Aorta (tissue), 5 donors: ENCODE measurements around the gene LTB4R. TPM values are rescaled to one million over a fixed set of nuclear protein-coding genes. Genes with fewer than 3 reads are reported as not detected.
"Not testable (repeated sequence)": the region's sequence is repeated elsewhere in the genome, so short reads cannot be mapped to it uniquely, and the experiment has no call there.

Experiments used
- ATAC-seq: fragments of 200-7000 bp; cut with Tn5 transposase; one replicate; pipeline ENCODE4 v1.9.1; 2022; ENCODE audit warnings: moderate library complexity; ENCODE audit not compliant: low FRiP score
- DNase-seq, 2 donors: peaks; one replicate each; pipeline ENCODE4 v3.0.0-alpha.2; 2020
- H3K27ac ChIP-seq, 2 donors: one replicate each; pipeline ENCODE4 v1.5.1; 2013; ENCODE audit warnings: low read length in 2 of 2, mild to moderate bottlenecking in 2 of 2, moderate library complexity in 2 of 2, control low read depth in 1 of 2, inconsistent platforms in 1 of 2, low read depth in 1 of 2
- H3K27me3 ChIP-seq, 2 donors: one replicate each; pipeline ENCODE4 v1.6.1; 2013; ENCODE audit warnings: control low read depth in 1 of 2, low read length in 1 of 2, mild to moderate bottlenecking in 1 of 2, moderate library complexity in 1 of 2; ENCODE audit not compliant: insufficient read depth in 2 of 2, control insufficient read depth in 1 of 2
- H3K36me3 ChIP-seq, 2 donors: one replicate each; pipeline ENCODE4 v1.6.1; 2013; ENCODE audit warnings: control low read depth in 1 of 2, low read length in 1 of 2, mild to moderate bottlenecking in 1 of 2; ENCODE audit not compliant: insufficient read depth in 2 of 2, control insufficient read depth in 1 of 2
- H3K4me1 ChIP-seq, 2 donors: one replicate each; pipeline ENCODE4 v1.6.1; 2013; ENCODE audit warnings: low read length in 2 of 2, control low read depth in 1 of 2, mild to moderate bottlenecking in 1 of 2, moderate library complexity in 1 of 2; ENCODE audit not compliant: insufficient read depth in 2 of 2, control insufficient read depth in 1 of 2
- H3K4me3 ChIP-seq, 2 donors: one replicate each; pipeline ENCODE4 v1.5.1; 2013; ENCODE audit warnings: low read length in 2 of 2, control low read depth in 1 of 2, mild to moderate bottlenecking in 1 of 2
- H3K9me3 ChIP-seq: one replicate; pipeline ENCODE4 v1.6.1; 2013; ENCODE audit warnings: mild to moderate bottlenecking, low read length; ENCODE audit not compliant: control insufficient read depth
- whole genome bisulfite sequencing, 2 donors: extraction: QIAGEN DNeasy Blood & Tissue Kit; methylation state at CpG; one replicate each; pipeline ENCODE4 v1.1.7; 2013; 5-methylcytosine and 5-hydroxymethylcytosine counted together
- intact Hi-C, 2 donors: fragments of 100-400 bp; cut with DNase I; formaldehyde crosslinking; loops; one replicate each; pipeline versions ENCODE4 v1.14.2 to v1.15.0; 2022
- polyA plus RNA-seq, 2 donors: library from polyadenylated mRNA; stranded (reverse); fragments of 200-250 nt; gene quantifications; one replicate each; pipeline ENCODE4 v1.2.3, GENCODE V29; 2013
- total RNA-seq, 2 donors: library from RNA; stranded (reverse); fragmentation: NEBNext Ultra II Directional; extraction: Animal tissue kit (Norgen Biotek cat#: 25700); gene quantifications; one replicate each; pipeline ENCODE4 v1.2.1, GENCODE V29; 2021
- donor health status: healthy with polysubstance abuse.
- donor health status: Bipolar disorder and iron deficiency.
- donor health status: DM: no; HTN: no; CAD: no.
- donor health status: DM: no; HTN: no; CAD: no.
- donor health status: DM: yes; HTN: yes; CAD: no.

LTB4R gene
- total and polyA plus RNA-seq, 4 donors, result 2.9 to 8.2 (median 6.1) TPM

DNA sequence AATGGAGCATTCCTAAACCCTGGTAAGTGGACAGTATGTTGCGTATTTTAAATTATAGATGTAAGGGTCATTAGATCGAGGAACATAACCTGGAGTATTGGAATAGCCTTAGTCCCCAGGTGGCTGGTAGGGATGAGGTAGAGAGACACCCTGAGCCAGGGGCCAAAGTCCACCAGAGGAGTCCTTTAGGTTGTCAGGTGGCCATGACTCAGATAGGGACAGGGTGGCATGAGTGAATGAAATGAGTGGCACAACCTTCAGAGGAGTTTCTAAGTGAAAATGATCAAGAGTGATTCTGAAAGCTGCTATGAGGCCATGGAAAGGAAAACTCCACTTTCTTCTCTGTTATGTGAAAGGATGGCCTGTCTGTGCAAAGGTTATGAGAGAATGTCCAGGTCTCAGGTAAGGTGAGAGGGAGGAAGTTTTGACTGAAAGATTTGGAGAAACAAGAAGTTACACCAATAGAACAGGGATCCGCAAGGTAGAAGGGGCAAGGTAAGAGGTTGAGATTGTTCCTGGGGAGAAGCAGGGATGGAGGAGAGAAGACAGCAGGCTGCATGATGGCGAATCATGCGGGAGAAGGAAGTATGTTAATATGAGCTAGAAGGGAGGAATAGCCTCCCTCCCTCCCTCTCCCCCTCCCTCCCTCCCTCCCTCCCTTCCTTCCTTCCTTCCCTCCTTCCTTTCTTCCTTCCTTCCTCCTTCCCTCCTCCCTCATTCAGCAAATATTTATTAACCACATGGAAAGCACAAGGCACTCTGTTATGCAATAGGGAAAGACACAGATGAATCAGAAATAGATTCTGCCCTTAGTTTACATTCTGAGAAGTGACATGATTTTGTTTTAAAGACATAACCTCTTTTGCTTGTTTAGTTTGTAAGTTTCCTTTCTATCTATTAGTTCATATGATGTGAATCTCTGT is 42.5 kb downstream of the LTB4R start:
- H3K4me3 ChIP-seq, result no peak overlapping the region
- H3K4me1 ChIP-seq, result no peaks in the 10 kb centered on the region
- H3K9me3 ChIP-seq, result no peaks in the 10 kb centered on the region
- WGBS, 2 donors, result 60 to 78% methylated on average over 4 to 5 of the region's 5 CpGs
- no peak for ATAC-seq
- no peaks in the 10 kb centered on the region for H3K36me3 ChIP-seq
- no peaks in the 10 kb centered on the region for H3K27me3 ChIP-seq
- intact Hi-C loops, result no loop called here
- H3K27ac ChIP-seq, result no peak overlapping the region
- DNase-seq, result no peak

DNA sequence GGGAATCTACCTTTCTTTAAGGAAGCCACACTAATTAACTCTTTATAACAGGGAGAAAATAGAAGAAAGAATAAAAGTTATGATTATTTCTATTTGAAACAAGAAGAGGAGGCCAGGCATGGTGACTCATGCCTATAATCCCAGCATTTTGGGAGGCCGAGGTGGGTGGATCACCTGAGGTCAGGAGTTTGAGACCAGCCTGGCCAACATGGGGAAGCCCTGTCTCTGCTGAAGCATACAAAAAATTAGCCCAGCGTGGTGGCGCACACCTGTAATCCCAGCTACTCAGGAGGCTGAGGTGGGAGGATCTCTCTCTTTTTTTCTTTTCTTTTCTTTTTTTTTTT is 43.2 kb downstream of the LTB4R start:
- H3K36me3 ChIP-seq, ATAC-seq, H3K9me3 ChIP-seq, DNase-seq, H3K27ac ChIP-seq, H3K4me1 ChIP-seq, H3K4me3 ChIP-seq, intact Hi-C loops, H3K27me3 ChIP-seq: not testable (repeated sequence)
- WGBS, 2 donors, result 90 to 96% methylated on average over 3 of the region's 3 CpGs

DNA sequence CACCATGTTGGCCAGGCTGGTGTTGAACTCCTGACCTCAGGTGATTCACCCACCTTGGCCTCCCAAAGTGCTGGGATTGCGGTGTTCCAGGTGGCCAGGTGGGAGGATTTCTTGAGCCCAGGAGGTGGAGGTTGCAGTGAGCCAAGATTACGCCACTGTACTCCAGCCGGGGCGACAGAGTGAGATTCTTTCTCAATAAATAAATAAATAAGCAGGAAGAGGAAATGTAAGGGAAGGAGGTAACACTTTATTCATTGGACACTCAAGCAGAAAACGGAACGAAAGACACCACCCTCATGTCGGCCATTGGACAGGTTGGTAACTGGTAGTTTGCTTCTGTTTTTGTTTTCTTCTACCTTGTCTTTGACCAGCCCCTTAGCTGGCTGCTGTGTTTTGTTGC is 43.7 kb downstream of the LTB4R start:
- WGBS, 2 donors, result 90 to 91% methylated on average over 7 of the region's 7 CpGs
- Histone ChIP-seq H3K36me3 (no peaks in the 10 kb centered on the region), H3K4me1 (no peaks in the 10 kb centered on the region), H3K9me3 (no peaks in the 10 kb centered on the region), H3K27me3 (no peaks in the 10 kb centered on the region), H3K27ac (no peak overlapping the region), H3K4me3 (no peak overlapping the region)
- no peak for DNase-seq
- no peak for ATAC-seq
- intact Hi-C loops, result no loop called here

DNA sequence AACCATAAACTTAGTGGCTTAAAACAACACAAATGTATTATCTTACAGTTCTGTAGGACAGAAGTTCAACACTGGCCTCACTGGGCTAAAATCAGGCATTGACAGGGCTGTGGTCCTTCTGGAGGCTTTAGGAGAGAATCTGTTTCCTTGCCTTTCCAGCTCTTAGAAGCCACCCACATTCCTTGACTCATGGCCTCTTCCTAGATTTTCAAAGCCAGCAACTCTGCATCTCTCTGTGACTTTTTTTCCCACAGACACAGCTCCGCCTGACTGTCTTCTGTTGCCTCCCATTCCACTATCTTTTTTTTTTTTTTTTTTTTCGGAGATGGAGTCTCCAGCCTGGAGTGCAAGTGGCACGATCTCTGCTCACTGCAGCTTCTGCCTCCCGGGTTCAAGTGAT is 44.9 kb downstream of the LTB4R start:
- Histone ChIP-seq H3K4me3 (no peak overlapping the region), H3K4me1 (no peaks in the 10 kb centered on the region), H3K27me3 (no peaks in the 10 kb centered on the region), H3K36me3 (no peaks in the 10 kb centered on the region), H3K9me3 (no peaks in the 10 kb centered on the region), H3K27ac (no peak overlapping the region)
- ATAC-seq, result no peak
- intact Hi-C loops, result no loop called here
- WGBS, 2 donors, result 92 to 94% methylated on average over 4 of the region's 4 CpGs
- no peak for DNase-seq

DNA sequence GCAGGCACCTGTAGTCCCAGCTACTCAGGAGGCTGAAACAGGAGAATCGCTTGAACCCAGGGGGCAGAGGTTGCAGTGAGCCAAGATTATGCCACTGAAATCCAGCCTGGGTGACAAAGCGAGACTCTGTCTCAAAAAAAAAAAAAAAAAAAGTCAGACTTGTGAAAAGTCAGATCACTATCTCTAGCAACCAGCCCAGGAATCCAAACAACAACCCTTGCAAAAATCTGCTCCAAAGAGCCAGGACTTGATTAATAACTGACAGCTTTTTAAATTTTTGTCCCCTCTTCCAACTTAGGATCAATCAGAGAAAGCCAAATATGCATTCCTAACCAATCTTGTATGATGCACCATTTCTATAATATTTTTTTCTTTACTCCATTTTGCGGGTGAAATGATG is 49.0 kb downstream of the LTB4R start:
- ATAC-seq, result no peak
- H3K4me3 ChIP-seq, result no peak overlapping the region
- H3K27me3 ChIP-seq, result no peaks in the 10 kb centered on the region
- no peaks in the 10 kb centered on the region for H3K36me3 ChIP-seq
- intact Hi-C loops, result no loop called here
- no peaks in the 10 kb centered on the region for H3K4me1 ChIP-seq
- H3K27ac ChIP-seq, result no peak overlapping the region
- no peak for DNase-seq
- no peaks in the 10 kb centered on the region for H3K9me3 ChIP-seq
- WGBS, 2 donors, result 96 to 99% methylated on average over 3 of the region's 3 CpGs

- WGBS, 2 donors, result 71 to 73% methylated on average over 2 of the region's 2 CpGs
- intact Hi-C loops, result no loop called here
- Histone ChIP-seq H3K4me3 (no peak overlapping the region), H3K27ac (no peak overlapping the region), H3K9me3 (no peaks in the 10 kb centered on the region), H3K4me1 (no peaks in the 10 kb centered on the region), H3K36me3 (no peaks in the 10 kb centered on the region), H3K27me3 (no peaks in the 10 kb centered on the region)
- no peak for ATAC-seq
- DNase-seq, result no peak
These were observed 50.0 kb downstream of the LTB4R start for GRCh38 chr14:24361326-24361725.

GRCh38 chr14:24362241-24362960 is 51.1 kb downstream of the LTB4R start:
- H3K4me1 ChIP-seq, result no peaks in the 10 kb centered on the region
- DNase-seq (no peak), ATAC-seq (no peak)
- intact Hi-C loops, result no loop called here
- no peak overlapping the region for H3K27ac ChIP-seq
- WGBS, 2 donors, result 38 to 41% methylated on average over 2 of the region's 2 CpGs
- no peaks in the 10 kb centered on the region for H3K36me3 ChIP-seq
- H3K4me3 ChIP-seq, result no peak overlapping the region
- no peaks in the 10 kb centered on the region for H3K9me3 ChIP-seq
- no peaks in the 10 kb centered on the region for H3K27me3 ChIP-seq

- Histone ChIP-seq H3K27me3 (no peaks in the 10 kb centered on the region), H3K27ac (no peak overlapping the region), H3K36me3 (no peaks in the 10 kb centered on the region), H3K9me3 (no peaks in the 10 kb centered on the region), H3K4me1 (no peaks in the 10 kb centered on the region), H3K4me3 (no peak overlapping the region)
- intact Hi-C loops, result no loop called here
- ATAC-seq (no peak), DNase-seq (no peak)
- WGBS, 2 donors, result 93 to 98% methylated on average over 5 of the region's 5 CpGs
These were observed 52.1 kb downstream of the LTB4R start for GRCh38 chr14:24363401-24363800.

DNA sequence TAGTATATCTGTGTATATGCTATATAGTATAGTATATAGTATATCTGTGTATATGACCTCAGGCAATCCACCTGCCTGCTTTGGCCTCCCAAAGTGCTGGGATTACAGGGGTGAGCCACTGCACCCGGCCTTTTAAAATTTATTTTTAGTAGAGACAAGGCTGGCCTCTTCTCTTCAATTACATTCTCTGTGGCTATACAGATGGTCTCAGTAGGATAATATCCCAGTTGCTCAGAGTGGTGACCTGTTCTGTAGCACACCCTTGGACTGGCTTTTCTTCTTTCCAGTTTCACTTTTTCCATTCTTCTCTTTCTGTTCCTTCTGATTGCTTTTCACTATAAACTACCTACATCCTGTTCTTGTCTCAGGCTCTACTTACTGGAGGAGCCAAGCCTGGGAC is 53.5 kb downstream of the LTB4R start:
- DNase-seq (no peak), ATAC-seq (no peak)
- Histone ChIP-seq H3K36me3 (no peaks in the 10 kb centered on the region), H3K4me1 (no peaks in the 10 kb centered on the region), H3K27me3 (no peaks in the 10 kb centered on the region), H3K4me3 (no peak overlapping the region), H3K9me3 (no peaks in the 10 kb centered on the region), H3K27ac (peak overlapping the region in 1 of 2 donors; percentile 14)
- WGBS, 2 donors, result 66 to 76% methylated on average over 1 of the region's 1 CpG
- intact Hi-C loops, result loop anchor here in 1 of 2 donors (2.0 kb wide), 1 partner anchor 66 kb away; no protein-coding TSS in a partner anchor
